Activated CD8-positive, alpha-beta memory T cell treated with anti-CD3 and anti-CD28 coated beads, Interleukin-2, amount 50 U/mL, for 24 hours (primary cell): Measurements from ENCODE around the gene ARV1.
"Not testable (repeated sequence)": the region's sequence is repeated elsewhere in the genome, so short reads cannot be mapped to it uniquely, and the experiment has no call there.

ENCODE experiments used
- DNase-seq: peaks from one replicate; pipeline ENCODE4 v3.0.0-alpha.2; 2020; ENCODE audit errors: extremely low read depth

The ARV1 gene

GRCh38 chr1:231019711-231020110 lies 40.8 kb downstream of the ARV1 start:
- DNase-seq: no peak

- DNase-seq: no peak
Measured at GRCh38 chr1:231020139-231020601, 41.3 kb downstream of the ARV1 start.

GRCh38 chr1:231020816-231021215 lies 41.9 kb downstream of the ARV1 start:
- no peak for DNase-seq

GRCh38 chr1:231021540-231022031 lies 42.7 kb downstream of the ARV1 start:
- no peak for DNase-seq

GRCh38 chr1:231022543-231022942 lies 43.6 kb downstream of the ARV1 start:
- DNase-seq: not testable (repeated sequence)

- DNase-seq: no peak
Measured at GRCh38 chr1:231023150-231023549, 44.3 kb downstream of the ARV1 start.

- DNase-seq: no peak
Measured at GRCh38 chr1:231026576-231026975, 47.7 kb downstream of the ARV1 start.

GRCh38 chr1:231027136-231027925 lies 48.4 kb downstream of the ARV1 start:
- DNase-seq: no peak

- DNase-seq: no peak
Measured at GRCh38 chr1:231027971-231028370, 49.1 kb downstream of the ARV1 start.

GRCh38 chr1:231028682-231029081 lies 49.8 kb downstream of the ARV1 start:
- DNase-seq: no peak

- not testable (repeated sequence) for DNase-seq
Measured at GRCh38 chr1:231029247-231029646, 50.4 kb downstream of the ARV1 start.

- no peak for DNase-seq
Measured at GRCh38 chr1:231029841-231030240, 50.9 kb downstream of the ARV1 start.

- DNase-seq: no peak
Measured at GRCh38 chr1:231032963-231033362, 54.1 kb downstream of the ARV1 start.

- no peak for DNase-seq
Measured at GRCh38 chr1:231035799-231036198, 56.9 kb downstream of the ARV1 start.

GRCh38 chr1:231036416-231036815 lies 57.5 kb downstream of the ARV1 start:
- no peak for DNase-seq

- DNase-seq: no peak
Measured at GRCh38 chr1:231037585-231038517, 59.0 kb downstream of the ARV1 start.

- DNase-seq: peak; percentile 9
Measured at GRCh38 chr1:231039161-231040018, 60.5 kb downstream of the ARV1 start.

- DNase-seq: peak; percentile 33
Measured at GRCh38 chr1:231040019-231040799, 61.3 kb downstream of the ARV1 start, which contains the start of gene FAM89A. Gene FAM89A, minus strand, starts transcription at chr1:231040254. Its CDS starts 43 bp downstream, at chr1:231040211.

- DNase-seq: no peak
Measured at GRCh38 chr1:231040800-231041718, 62.2 kb downstream of the ARV1 start.
